ENCODE data around the gene ZNF469.

DNA sequence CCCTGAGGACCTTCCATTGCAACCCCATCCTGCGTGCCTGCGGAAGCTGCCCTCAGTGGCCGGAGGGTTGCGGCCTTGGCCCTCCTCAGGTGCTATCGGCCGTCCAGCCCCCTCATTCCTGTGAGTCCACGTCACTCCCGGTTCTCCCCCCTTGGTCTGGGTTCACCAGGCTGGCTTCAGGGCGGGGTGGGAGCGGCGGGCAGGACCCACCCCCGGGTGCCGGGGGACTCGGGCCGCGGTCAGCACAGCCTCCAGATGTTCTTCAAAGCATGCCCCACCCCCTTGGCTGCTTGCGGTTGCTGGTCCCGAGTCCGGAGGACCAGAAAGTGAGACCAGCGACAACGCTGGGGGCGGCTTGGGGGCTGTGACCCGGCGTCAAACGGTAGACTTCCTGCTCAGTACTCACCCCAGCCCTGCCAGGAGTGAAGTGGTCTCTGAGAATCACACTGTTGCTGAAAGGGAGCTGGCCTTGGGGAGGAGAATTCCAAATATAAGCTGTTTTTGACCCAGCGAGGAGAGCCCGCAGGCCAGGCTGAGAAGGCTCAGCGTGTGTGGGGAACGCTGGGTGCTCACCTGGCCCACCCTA lies 4.5 kb downstream of the ZNF469 start:
- TF ChIP-seq, protein P1, sequence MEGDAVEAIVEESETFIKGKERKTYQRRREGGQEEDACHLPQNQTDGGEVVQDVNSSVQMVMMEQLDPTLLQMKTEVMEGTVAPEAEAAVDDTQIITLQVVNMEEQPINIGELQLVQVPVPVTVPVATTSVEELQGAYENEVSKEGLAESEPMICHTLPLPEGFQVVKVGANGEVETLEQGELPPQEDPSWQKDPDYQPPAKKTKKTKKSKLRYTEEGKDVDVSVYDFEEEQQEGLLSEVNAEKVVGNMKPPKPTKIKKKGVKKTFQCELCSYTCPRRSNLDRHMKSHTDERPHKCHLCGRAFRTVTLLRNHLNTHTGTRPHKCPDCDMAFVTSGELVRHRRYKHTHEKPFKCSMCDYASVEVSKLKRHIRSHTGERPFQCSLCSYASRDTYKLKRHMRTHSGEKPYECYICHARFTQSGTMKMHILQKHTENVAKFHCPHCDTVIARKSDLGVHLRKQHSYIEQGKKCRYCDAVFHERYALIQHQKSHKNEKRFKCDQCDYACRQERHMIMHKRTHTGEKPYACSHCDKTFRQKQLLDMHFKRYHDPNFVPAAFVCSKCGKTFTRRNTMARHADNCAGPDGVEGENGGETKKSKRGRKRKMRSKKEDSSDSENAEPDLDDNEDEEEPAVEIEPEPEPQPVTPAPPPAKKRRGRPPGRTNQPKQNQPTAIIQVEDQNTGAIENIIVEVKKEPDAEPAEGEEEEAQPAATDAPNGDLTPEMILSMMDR (conservative IDR thresholded peaks at IDR 0.05; ENCODE audit: low read depth, low read length) = no peak
- no peak for TF ChIP-seq EZH2 (IDR thresholded peaks at IDR 0.05; ENCODE audit: borderline replicate concordance, low read depth, low read length, poor library complexity, severe bottlenecking)

All from A673 (cell line).